Panc1 (cell line): ENCODE results near the gene BCL11B. TPM values are rescaled to one million over a fixed set of nuclear protein-coding genes. Genes with fewer than 3 reads are reported as not detected.

Experiments used
- ATAC-seq: fragments of 200-7000 bp; cut with Tn5 transposase; 2 replicates; pipeline ENCODE4 v1.9.1; 2020; ENCODE audit warnings: mild to moderate bottlenecking, moderate library complexity
- BruUV-seq: library from RNA; stranded (reverse); fragments of 400-500 nt; replicated peaks from 2 replicates; lab custom pipeline; 2021; lab: Mats Ljungman, UMichigan
- CTCF ChIA-PET: fragments of 300-600 bp; sonication (Branson Sonifier 250); formaldehyde crosslinking; loops from one replicate; lab custom pipeline; 2022; ENCODE audit warnings: antibody characterized with exemption; lab: Charles Lee
- POLR2A ChIA-PET: fragments of 300-600 bp; sonication (Branson Sonifier 250); formaldehyde crosslinking; loops from one replicate; lab custom pipeline; 2022; ENCODE audit warnings: antibody characterized with exemption; lab: Charles Lee
- DNase-seq: peaks from one replicate; pipeline ENCODE4 v3.0.0-alpha.2; 2010; ENCODE audit warnings: low read depth, low spot score
- H3K27ac ChIP-seq: 2 replicates; pipeline ENCODE4 v1.5.1; 2011; ENCODE audit warnings: mild to moderate bottlenecking, low read length, inconsistent platforms
- H3K27me3 ChIP-seq: fragments of 200-500 bp; sonication (Bioruptor generic); 2 replicates; pipeline ENCODE4 v1.6.0; 2014; ENCODE audit warnings: low read length, inconsistent platforms; ENCODE audit not compliant: control insufficient read depth, insufficient read depth
- H3K36me3 ChIP-seq: fragments of 200-500 bp; sonication (Bioruptor generic); 2 replicates; pipeline ENCODE4 v1.5.1; 2014; ENCODE audit warnings: inconsistent platforms, mild to moderate bottlenecking, low read length, moderate library complexity; ENCODE audit not compliant: control insufficient read depth, insufficient read depth
- H3K4me1 ChIP-seq: 2 replicates; pipeline ENCODE4 v1.5.1; 2011; ENCODE audit warnings: inconsistent platforms, mild to moderate bottlenecking, low read length, moderate library complexity; ENCODE audit not compliant: control insufficient read depth, insufficient read depth
- H3K4me3 ChIP-seq, 2 experiments: 2 replicates each; pipeline ENCODE4 v1.5.1; 2011 to 2012; ENCODE audit warnings: low read depth in 2 of 2, low read length in 2 of 2, mild to moderate bottlenecking in 2 of 2, inconsistent platforms in 1 of 2, moderate library complexity in 1 of 2
- H3K9me3 ChIP-seq: fragments of 200-500 bp; sonication (Bioruptor generic); 2 replicates; pipeline ENCODE4 v1.5.1; 2014; ENCODE audit warnings: low read depth, mild to moderate bottlenecking, inconsistent platforms, low read length, moderate library complexity; ENCODE audit not compliant: control insufficient read depth, insufficient read depth
- CTCF ChIP-seq: fragments of 450-650 bp; IDR thresholded peaks from 2 replicates; pipeline ENCODE4 v1.5.1; 2017; ENCODE audit warnings: mild to moderate bottlenecking
- POLR2AphosphoS5 ChIP-seq: IDR thresholded peaks from 2 replicates; pipeline ENCODE4 v1.6.1; 2012; ENCODE audit warnings: mild to moderate bottlenecking, low read depth, low read length, moderate library complexity
- REST ChIP-seq, 2 experiments: IDR thresholded peaks; 2 replicates each; pipeline ENCODE4 v1.6.1; 2011 to 2012; ENCODE audit warnings: low read depth in 2 of 2, control low read depth in 1 of 2, low read length in 1 of 2, mild to moderate bottlenecking in 1 of 2, moderate library complexity in 1 of 2; ENCODE audit not compliant: insufficient read depth in 1 of 2
- SIN3A ChIP-seq: IDR thresholded peaks from 2 replicates; pipeline ENCODE4 v1.6.1; 2012; ENCODE audit warnings: low read depth, mild to moderate bottlenecking, low read length, moderate library complexity, borderline replicate concordance; ENCODE audit not compliant: insufficient read depth
- TCF7L2 ChIP-seq: IDR thresholded peaks from 2 replicates; pipeline ENCODE4 v1.6.1; 2011; ENCODE audit warnings: mild to moderate bottlenecking, low read depth, low read length, inconsistent platforms
- in situ Hi-C: cut with HindIII; loops from 2 replicates; pipeline ENCODE4 v1.10.0; 2016; ENCODE audit warnings: low sequenced_read_pairs, low pct_unique_long_range_greater_than_20kb
- intact Hi-C: fragments of 100-400 bp; cut with micrococcal nuclease; formaldehyde crosslinking; loops from one replicate; pipeline ENCODE4 v1.10.0; 2022; ENCODE audit not compliant: unreplicated experiment
- total RNA-seq: library from RNA; stranded (reverse); gene quantifications from one replicate; pipeline ENCODE4 v1.2.1, GENCODE V29; 2021; ENCODE audit not compliant: unreplicated experiment

BCL11B gene
- total RNA-seq, 1 experiment from 2014 or later = 0.23 TPM

- BruUV-seq = no TSS peak
- Histone ChIP-seq H3K27ac (no peak overlapping the region), H3K4me3 (no peak overlapping the region), H3K36me3 (no peaks in the 10 kb centered on the region), H3K27me3 (no peaks in the 10 kb centered on the region), H3K4me1 (no peaks in the 10 kb centered on the region), H3K9me3 (no peaks in the 10 kb centered on the region)
- intact Hi-C loops (no loop called here), in situ Hi-C loops (no loop called here)
- POLR2A ChIA-PET = no interaction called here
- no peak for DNase-seq
- CTCF ChIA-PET = no interaction called here
- TF ChIP-seq SIN3A (no peak), POLR2AphosphoS5 (no peak), REST (IDR thresholded peaks at IDR 0.05; ENCODE audit: insufficient read depth in 1 of 2, low read depth in 2 of 2, low read length in 1 of 2) (no peak), TCF7L2 (no peak), CTCF (no peak)
- ATAC-seq = no peak
Measured at GRCh38 chr14:99181804-99182520, 90.0 kb downstream of the BCL11B start.

GRCh38 chr14:99181241-99181640, 90.8 kb downstream of the BCL11B start:
- no peak for TF ChIP-seq REST (IDR thresholded peaks at IDR 0.05; ENCODE audit: insufficient read depth in 1 of 2, low read depth in 2 of 2, low read length in 1 of 2)
- TF ChIP-seq TCF7L2 = no peak
- TF ChIP-seq SIN3A = no peak
- TF ChIP-seq CTCF = no peak
- no peak for TF ChIP-seq POLR2AphosphoS5
- DNase-seq (no peak), ATAC-seq (no peak)
- BruUV-seq = no TSS peak
- Histone ChIP-seq H3K9me3 (no peaks in the 10 kb centered on the region), H3K27me3 (no peaks in the 10 kb centered on the region), H3K36me3 (no peaks in the 10 kb centered on the region), H3K4me1 (no peaks in the 10 kb centered on the region), H3K4me3 (no peak overlapping the region), H3K27ac (no peak overlapping the region)
- POLR2A ChIA-PET = no interaction called here
- in situ Hi-C loops = no loop called here
- CTCF ChIA-PET = no interaction called here
- intact Hi-C loops = no loop called here
